Activated T-cell treated with anti-CD3 and anti-CD28 coated beads for 48 hours (primary cell): ENCODE measurements around the gene TEPSIN.
"Not testable (repeated sequence)": the region's sequence is repeated elsewhere in the genome, so short reads cannot be mapped to it uniquely, and the experiment has no call there.

Source experiments
- DNase-seq: peaks from one replicate; pipeline ENCODE4 v3.0.0-alpha.2; 2020; ENCODE audit warnings: low read depth

Gene TEPSIN

GRCh38 chr17:81235822-81236740 is 2.8 kb downstream of the TEPSIN start:
- DNase-seq = no peak

DNA sequence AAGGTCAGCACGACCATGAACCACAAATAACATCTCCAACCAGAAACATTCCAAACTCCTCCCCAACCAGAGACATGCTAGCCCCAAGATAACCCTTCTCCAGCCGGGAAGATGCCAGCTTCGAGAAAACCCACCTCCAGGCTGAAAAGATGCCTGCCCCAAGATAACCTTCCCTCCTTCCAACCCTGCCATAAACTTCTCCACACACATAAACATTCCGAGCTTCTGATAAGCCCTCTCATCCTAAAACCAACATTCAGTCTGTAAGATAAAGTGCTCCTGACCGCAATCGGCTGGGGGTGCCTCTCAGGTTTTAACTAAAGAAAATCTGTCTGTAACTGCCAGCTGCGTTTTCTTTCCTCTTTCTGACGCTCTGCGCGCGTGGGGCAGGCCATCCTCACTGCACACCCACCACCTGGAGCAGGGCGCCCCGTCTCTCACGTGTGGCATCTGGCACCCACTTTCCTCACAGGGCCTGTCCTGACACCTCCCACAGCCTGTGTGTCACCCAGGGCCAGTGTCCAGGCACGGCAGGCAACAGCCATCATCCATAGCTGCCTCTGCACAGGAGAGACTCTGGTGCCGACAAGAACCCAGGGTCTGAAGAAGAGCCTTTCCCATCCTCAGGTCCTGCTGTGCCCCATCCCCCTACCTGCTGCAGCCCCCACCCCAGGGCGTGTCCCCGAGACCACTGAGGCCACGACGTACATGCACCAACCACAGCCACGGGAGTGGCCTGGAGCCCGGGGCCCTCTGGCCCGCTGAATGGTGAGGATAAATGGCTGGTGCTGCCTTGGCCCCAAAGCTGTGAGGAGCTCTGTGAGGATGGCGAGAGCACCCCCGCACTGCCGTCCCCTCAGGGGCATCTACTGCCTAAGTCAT is 3.7 kb downstream of the TEPSIN start:
- no peak for DNase-seq

DNA sequence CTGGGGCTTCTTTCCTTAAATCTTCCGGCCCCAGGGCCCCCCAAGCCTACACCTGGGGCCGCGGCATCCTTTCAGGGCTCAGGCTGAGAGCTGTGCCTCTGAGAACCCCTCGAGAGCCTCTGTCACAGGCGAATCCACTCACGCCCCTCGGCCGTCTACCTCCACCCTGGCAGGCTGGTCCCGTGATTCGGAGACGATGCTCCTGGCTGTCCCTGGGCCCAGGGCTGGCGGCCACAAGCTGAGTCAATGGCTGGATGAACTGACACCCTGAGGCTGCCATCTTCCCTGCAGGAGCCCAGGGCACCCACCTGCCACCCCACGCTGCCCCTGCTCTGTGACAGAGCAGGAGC is 4.4 kb downstream of the TEPSIN start:
- no peak for DNase-seq

- DNase-seq = no peak
Measured at GRCh38 chr17:81233811-81234505, 4.9 kb downstream of the TEPSIN start.

DNA sequence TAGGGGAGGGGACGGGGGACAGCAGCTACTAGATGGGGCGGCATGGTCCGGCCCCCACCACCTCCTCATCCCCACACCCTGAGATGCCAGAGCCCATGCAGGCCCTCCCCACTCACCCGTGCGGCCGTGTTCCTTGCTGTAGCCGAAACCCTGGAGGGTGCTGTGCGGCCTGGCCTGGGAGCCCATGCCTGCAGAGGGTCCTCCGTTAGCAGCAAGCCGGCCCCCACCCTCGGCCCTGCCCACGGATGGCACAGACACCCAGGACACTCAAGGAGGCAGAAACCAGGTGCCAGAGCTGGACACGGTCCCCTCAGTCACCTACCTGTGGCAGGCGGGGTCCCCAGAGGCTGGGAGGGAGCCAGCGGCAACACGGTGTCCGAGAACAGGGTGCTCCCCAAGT is 5.5 kb downstream of the TEPSIN start:
- DNase-seq = no peak

- no peak for DNase-seq
Measured at GRCh38 chr17:81232616-81233241, 6.1 kb downstream of the TEPSIN start.

DNA sequence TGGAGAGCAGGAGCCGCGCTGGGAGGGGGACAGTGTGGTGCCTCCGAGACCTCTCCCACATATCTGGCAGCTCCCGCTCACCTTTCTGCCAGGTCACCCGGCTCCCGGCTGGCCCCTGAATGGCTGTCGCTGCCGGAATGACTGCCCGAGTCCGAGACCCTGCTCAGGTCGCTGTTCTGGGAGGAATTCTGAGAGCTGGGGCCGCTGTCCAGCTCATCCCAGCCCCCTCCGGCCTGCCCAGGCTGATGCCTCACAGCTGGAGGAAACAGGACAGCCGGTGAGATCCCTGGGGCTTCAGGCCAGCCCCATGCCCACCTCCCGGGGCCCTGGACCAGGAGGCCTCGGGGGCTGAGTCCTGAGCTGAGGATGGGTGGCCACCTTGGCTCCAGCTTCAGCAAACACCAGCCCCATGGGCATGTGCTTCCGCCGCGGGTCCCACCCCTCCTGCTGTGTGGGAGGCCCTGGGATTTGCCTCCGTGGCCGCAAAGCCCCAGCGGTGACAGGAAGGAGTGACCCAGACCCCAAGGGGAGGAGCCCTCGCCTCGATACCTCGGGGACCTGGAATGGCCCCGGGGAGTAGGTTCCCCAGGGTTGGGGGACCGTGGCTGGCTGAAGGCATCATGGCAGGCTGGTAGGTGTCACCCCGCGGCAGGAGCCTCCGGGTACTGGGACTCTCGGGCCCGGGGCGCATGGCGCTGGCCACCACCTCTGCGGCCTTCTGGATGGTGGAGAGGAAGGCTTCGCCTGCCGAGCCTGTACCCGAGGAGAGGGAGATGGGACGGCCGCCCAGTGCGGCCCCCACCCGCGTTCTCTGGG is 6.9 kb downstream of the TEPSIN start:
- DNase-seq = no peak

- DNase-seq = no peak
Measured at GRCh38 chr17:81231121-81231645, 7.7 kb downstream of the TEPSIN start.

- DNase-seq = no peak
Measured at GRCh38 chr17:81230043-81230820, 8.6 kb downstream of the TEPSIN start.

GRCh38 chr17:81229666-81229920 is 9.3 kb downstream of the TEPSIN start:
- no peak for DNase-seq

GRCh38 chr17:81228834-81229665 is 9.8 kb downstream of the TEPSIN start:
- no peak for DNase-seq

GRCh38 chr17:81228420-81228819 is 10.4 kb downstream of the TEPSIN start:
- DNase-seq = no peak

GRCh38 chr17:81227630-81228029 is 11.2 kb downstream of the TEPSIN start:
- not testable (repeated sequence) for DNase-seq

- no peak for DNase-seq
Measured at GRCh38 chr17:81223762-81224130, 15.1 kb downstream of the TEPSIN start.

DNA sequence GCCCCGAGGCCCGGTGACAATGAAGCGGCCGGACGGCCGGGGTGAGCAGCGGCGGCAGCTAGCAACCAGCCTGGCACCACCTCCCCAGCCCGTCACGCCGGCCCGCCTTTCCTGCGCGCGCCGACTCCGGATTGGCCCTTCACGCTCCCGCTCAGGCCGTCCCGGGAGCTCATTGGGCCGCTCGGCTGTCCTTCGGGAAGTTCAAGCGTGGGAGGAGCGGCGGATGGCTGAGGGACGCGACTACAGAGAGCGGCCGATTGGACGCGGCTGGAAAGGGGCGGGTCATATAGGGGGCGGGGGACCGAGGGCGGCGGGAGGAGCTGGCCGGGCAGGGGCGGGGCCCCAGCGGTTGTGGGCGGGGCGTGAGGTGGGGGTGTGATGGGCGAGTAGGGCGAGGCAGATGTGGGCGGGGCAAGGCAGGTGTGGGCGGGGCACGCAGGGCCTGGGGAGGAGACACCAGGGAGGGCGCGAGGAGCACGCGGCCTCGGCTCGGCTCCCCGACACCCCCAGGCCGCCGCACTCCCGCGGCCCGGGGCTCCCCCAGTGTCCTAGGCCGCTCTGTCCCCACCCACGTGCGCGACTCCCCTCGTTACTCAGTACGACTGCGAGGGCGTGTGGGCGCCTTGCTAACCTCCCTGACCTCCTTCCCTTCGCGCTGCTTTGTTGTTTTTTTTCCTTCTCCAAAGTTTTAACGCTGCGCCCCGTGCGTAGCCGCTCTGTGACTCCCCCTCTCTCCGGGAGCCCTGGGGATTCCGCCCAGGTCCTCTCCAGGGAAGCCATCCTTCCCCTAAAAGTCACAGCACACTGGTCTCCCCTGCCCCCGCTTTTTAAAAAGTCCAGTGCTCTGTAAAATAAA is 15.7 kb downstream of the TEPSIN start, which contains the start of gene CEP131:
TSS of gene CEP131 (minus strand) at position 60 of the 856 bp plus-strand sequence. CDS start 2,909 bp downstream, outside the sequence.
- peak; percentile 99 for DNase-seq

DNA sequence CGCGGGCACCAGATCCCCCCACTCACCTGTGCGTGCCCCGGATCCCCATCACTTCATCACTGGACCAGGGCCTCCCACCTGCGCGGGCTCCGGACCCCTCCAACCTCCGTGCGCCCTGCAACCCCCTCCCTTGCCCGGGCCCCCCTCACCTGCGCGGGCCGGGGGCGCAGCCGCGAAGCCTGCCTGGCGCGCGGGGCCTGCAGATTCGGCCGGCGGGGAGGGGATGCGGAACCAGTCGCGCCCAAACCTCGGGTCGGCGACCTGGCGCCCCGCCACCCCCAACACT is 16.3 kb downstream of the TEPSIN start:
- DNase-seq = no peak

DNA sequence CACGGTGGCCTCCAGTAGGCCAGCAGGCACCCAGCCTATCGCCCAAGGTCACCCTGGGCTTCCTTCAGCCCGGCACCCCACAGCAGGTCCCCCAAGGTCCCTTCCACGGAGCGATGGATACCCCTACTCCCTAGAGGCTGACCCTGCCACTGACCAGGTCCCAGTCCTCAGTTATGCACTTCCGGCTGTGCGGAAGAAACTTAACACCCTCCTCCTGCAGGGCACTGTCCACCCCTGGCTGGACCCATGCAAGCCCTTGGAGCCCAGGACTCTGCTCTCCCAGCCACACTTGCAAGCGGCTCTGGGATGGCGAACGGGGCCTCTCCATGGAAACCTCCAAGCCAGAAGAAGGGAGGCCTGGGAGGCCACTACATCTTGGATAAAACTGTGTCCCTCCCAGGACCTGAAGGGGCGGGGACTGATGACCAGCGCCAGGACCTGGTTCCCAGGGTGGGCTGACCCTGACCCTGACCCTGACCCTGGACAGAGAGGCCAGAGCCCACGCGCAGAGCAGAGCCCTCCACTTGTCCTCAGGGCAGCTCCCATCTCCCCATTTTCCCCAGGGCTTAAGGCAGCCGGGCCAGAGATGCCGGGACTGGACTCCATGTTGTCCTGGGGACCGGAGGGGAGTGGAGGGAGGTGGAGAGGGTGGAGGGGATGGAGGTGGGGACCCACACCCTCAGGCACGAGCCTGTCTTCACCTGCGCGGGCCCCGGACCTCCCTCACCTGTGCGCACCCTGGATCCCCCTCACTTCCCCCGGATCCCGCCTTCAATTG is 16.8 kb downstream of the TEPSIN start:
- DNase-seq = no peak

DNA sequence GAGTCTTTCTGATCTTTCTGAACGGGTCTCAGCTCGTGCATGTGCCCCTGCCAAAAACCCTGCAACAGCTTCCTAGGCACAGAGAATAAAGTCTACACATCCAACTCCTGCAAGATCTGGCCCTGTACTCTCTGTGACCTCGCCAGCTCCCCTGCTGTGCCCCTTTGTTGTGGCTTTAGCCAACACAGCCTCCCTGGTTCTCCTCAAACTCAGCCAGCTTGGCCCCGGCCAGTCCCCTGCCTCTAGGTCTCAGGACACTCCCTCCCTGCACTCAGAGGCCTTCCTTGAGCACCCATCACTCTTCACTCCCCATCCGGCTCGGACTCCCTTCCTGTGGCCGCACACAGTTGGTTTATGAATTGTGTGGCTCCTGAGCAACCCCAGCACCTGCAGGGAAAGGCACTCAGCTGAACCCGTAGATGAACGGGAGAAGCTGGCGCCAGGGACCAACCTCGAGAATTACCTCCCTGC is 17.4 kb downstream of the TEPSIN start:
- no peak for DNase-seq
